ENCODE measurements around the gene VWC2L. TPM values are rescaled to one million over a fixed set of nuclear protein-coding genes. Genes with fewer than 3 reads are reported as not detected.
A peak's percentile ranks its signal among the peaks of the same experiment; 100 is the strongest.

VWC2L gene
- total and polyA plus RNA-seq, 4 donors: not detected

DNA sequence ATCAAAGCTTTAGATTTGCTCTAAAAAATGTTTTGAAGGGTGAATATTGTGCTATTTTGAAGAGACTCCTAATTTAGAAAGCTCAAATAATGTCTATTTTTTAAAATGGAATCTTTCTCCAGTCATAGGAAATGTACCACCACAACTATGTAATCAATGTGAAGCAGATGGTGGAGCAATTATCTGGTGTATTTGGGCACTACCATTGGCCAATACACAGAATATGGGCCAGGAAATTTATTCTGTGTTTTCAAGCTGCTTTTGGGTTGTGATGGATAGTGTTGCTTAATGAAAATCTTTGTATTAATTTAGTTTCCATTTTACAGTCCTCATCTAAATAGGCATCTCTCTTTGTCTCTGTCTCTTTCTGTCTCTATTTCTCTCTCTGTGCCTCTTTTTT is 17.1 kb upstream of the VWC2L start (continued):
- TF ChIP-seq EGR1 (IDR thresholded peaks at IDR 0.05; ENCODE audit: low read depth in 2 of 2) (no peak), GABPA (IDR thresholded peaks at IDR 0.05 in 1 of 2, conservative IDR thresholded peaks at IDR 0.05 in 1 of 2) (no peak), YY1 (IDR thresholded peaks at IDR 0.05) (no peak), HNF4A (conservative IDR thresholded peaks at IDR 0.05) (no peak), SP1 (IDR thresholded peaks at IDR 0.05) (no peak), HNF4G (IDR thresholded peaks at IDR 0.05) (no peak), FOXA2 (IDR thresholded peaks at IDR 0.05) (no peak), TAF1 (conservative IDR thresholded peaks at IDR 0.05) (no peak), NR2F2 (IDR thresholded peaks at IDR 0.05) (no peak), ZBTB33 (IDR thresholded peaks at IDR 0.05) (no peak), RXRA (IDR thresholded peaks at IDR 0.05) (no peak)

DNA sequence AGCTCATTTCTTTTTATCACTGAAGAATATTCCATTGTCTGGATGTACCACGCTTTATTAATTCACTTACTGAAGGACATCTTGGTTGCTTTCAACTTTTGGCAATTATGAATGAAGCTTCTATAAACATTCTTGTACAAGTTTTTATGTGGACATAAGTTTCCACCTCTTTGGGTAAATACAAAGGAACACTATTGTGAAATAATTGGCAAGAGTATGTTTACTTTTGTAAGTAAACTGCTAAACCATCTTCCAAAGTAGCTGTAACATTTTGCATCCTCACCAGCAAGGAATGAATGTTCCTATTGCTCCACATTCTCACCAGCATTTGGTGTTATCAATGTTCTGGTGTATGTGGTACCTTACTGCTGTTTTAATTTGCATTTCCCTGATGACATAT is 15.8 kb upstream of the VWC2L start:
- Histone ChIP-seq H3K27ac (ENCODE audit: low read depth in 1 of 2, low read length in 2 of 2) (no peak overlapping the region), H3K36me3 (ENCODE audit: control insufficient read depth in 4 of 4, insufficient read depth in 3 of 4, low read depth in 1 of 4, low read length in 3 of 4) (no peaks in the 10 kb centered on the region), H3K4me3 (ENCODE audit: low read depth in 1 of 3, low read length in 3 of 3) (no peak overlapping the region), H3K9me3 (ENCODE audit: control insufficient read depth in 4 of 4, low read length in 3 of 4) (no peaks in the 10 kb centered on the region), H3K4me1 (ENCODE audit: control insufficient read depth in 4 of 4, insufficient read depth in 4 of 4, low read length in 3 of 4) (peaks cover 0 to 6% (median 2%) of the 10 kb centered on the region in 4 donors), H3K9ac (ENCODE audit: low read depth in 1 of 2, low read length in 2 of 2) (no peak overlapping the region), H3K27me3 (ENCODE audit: control insufficient read depth in 4 of 4, insufficient read depth in 4 of 4, low read length in 3 of 4) (no peaks in the 10 kb centered on the region)
- no peak for TF ChIP-seq EGR1 (IDR thresholded peaks at IDR 0.05; ENCODE audit: low read depth in 2 of 2)
- peak; percentile 14 for TF ChIP-seq ZBTB33 (IDR thresholded peaks at IDR 0.05)
- peak; percentile 14 for TF ChIP-seq YY1 (IDR thresholded peaks at IDR 0.05)
- peak; percentile 18 for TF ChIP-seq SP1 (IDR thresholded peaks at IDR 0.05)
- peak in 1 of 2 donors; percentile 56 for TF ChIP-seq RXRA (IDR thresholded peaks at IDR 0.05)
- TF ChIP-seq RAD21 (IDR thresholded peaks at IDR 0.05): peak in 1 of 2 donors; percentile 40
- TF ChIP-seq, protein P1, sequence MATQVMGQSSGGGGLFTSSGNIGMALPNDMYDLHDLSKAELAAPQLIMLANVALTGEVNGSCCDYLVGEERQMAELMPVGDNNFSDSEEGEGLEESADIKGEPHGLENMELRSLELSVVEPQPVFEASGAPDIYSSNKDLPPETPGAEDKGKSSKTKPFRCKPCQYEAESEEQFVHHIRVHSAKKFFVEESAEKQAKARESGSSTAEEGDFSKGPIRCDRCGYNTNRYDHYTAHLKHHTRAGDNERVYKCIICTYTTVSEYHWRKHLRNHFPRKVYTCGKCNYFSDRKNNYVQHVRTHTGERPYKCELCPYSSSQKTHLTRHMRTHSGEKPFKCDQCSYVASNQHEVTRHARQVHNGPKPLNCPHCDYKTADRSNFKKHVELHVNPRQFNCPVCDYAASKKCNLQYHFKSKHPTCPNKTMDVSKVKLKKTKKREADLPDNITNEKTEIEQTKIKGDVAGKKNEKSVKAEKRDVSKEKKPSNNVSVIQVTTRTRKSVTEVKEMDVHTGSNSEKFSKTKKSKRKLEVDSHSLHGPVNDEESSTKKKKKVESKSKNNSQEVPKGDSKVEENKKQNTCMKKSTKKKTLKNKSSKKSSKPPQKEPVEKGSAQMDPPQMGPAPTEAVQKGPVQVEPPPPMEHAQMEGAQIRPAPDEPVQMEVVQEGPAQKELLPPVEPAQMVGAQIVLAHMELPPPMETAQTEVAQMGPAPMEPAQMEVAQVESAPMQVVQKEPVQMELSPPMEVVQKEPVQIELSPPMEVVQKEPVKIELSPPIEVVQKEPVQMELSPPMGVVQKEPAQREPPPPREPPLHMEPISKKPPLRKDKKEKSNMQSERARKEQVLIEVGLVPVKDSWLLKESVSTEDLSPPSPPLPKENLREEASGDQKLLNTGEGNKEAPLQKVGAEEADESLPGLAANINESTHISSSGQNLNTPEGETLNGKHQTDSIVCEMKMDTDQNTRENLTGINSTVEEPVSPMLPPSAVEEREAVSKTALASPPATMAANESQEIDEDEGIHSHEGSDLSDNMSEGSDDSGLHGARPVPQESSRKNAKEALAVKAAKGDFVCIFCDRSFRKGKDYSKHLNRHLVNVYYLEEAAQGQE (IDR thresholded peaks at IDR 0.05): peak; percentile 25
- TF ChIP-seq MAX (IDR thresholded peaks at IDR 0.05): no peak
- no peak for TF ChIP-seq GABPA (IDR thresholded peaks at IDR 0.05 in 1 of 2, conservative IDR thresholded peaks at IDR 0.05 in 1 of 2)
- no peak for TF ChIP-seq NR2F2 (IDR thresholded peaks at IDR 0.05)
- TF ChIP-seq FOXA2 (IDR thresholded peaks at IDR 0.05): peak; percentile 91
- peak; percentile 83 for TF ChIP-seq FOXA1 (IDR thresholded peaks at IDR 0.05)
- TF ChIP-seq HNF4A (conservative IDR thresholded peaks at IDR 0.05): peak; percentile 20 to 53
- peak in 1 of 2 donors; percentile 14 for TF ChIP-seq JUND (IDR thresholded peaks at IDR 0.05)
- TF ChIP-seq, protein P2, sequence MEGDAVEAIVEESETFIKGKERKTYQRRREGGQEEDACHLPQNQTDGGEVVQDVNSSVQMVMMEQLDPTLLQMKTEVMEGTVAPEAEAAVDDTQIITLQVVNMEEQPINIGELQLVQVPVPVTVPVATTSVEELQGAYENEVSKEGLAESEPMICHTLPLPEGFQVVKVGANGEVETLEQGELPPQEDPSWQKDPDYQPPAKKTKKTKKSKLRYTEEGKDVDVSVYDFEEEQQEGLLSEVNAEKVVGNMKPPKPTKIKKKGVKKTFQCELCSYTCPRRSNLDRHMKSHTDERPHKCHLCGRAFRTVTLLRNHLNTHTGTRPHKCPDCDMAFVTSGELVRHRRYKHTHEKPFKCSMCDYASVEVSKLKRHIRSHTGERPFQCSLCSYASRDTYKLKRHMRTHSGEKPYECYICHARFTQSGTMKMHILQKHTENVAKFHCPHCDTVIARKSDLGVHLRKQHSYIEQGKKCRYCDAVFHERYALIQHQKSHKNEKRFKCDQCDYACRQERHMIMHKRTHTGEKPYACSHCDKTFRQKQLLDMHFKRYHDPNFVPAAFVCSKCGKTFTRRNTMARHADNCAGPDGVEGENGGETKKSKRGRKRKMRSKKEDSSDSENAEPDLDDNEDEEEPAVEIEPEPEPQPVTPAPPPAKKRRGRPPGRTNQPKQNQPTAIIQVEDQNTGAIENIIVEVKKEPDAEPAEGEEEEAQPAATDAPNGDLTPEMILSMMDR (IDR thresholded peaks at IDR 0.05; ENCODE audit: low read depth, low read length, missing input control): no peak
- TF ChIP-seq, protein P3, sequence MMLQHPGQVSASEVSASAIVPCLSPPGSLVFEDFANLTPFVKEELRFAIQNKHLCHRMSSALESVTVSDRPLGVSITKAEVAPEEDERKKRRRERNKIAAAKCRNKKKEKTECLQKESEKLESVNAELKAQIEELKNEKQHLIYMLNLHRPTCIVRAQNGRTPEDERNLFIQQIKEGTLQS (IDR thresholded peaks at IDR 0.05): no peak
- no peak for TF ChIP-seq TAF1 (conservative IDR thresholded peaks at IDR 0.05)
- TF ChIP-seq HNF4G (IDR thresholded peaks at IDR 0.05): no peak
- WGBS: 20% methylated on average over 1 of the region's 1 CpG
- no peak for DNase-seq (ENCODE audit: low spot score)
